ENCODE data around the gene CDX2.
"Not testable (repeated sequence)": the region's sequence is repeated elsewhere in the genome, so short reads cannot be mapped to it uniquely, and the experiment has no call there.

CDX2 gene, protein sequence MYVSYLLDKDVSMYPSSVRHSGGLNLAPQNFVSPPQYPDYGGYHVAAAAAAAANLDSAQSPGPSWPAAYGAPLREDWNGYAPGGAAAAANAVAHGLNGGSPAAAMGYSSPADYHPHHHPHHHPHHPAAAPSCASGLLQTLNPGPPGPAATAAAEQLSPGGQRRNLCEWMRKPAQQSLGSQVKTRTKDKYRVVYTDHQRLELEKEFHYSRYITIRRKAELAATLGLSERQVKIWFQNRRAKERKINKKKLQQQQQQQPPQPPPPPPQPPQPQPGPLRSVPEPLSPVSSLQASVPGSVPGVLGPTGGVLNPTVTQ

GRCh38 chr13:27969082-27969865, at the start of gene CDX2:
Gene CDX2 (minus strand): TSS chr13:27969315. CDS start chr13:27969006, 309 bp downstream.
- no peak for DNase-seq (ENCODE audit: low spot score)

GRCh38 chr13:28014301-28014700, 45.2 kb upstream of the CDX2 start:
- DNase-seq (ENCODE audit: low spot score), result no peak

DNA sequence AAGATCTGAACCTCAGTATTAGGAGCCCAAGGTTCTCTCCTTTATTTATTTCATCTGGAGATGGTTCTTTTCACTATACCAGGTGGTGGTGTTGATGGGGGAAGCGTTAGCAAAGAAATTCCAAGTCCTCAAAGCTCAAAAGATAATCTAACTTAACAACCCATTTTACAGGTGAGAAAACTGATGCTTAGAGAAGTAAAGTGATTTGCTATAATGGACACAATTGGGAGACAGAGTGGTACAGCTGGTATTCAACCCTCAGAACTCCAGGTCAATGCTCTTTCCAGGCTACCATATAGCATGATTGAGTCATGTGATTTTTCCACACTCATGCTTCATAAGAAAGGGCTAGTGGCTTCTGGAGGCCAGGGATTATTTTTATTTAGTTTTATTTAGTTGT, 44.4 kb upstream of the CDX2 start:
- no peak for DNase-seq (ENCODE audit: low spot score)

DNA sequence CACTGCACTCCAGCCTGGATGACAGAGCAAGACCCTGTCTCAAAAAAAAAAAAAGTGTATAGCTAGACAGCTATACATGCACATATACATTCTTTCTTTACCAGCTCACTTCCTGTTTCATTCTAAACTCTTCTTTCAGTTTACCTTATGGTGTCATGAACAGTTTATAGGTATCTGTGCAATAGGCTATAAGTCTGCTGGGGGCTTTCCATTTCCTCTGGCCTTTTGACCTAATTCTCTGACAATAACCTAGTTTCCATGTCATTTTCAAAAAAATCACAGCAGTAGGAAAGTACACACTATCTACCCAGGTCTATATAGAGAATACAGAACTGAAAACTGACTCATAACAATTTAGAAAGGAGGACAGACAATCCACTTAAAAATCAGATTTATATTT, 43.8 kb upstream of the CDX2 start:
- no peak for DNase-seq (ENCODE audit: low spot score)

GRCh38 chr13:28012383-28012782, 43.3 kb upstream of the CDX2 start:
- no peak for DNase-seq (ENCODE audit: low spot score)

GRCh38 chr13:28010046-28010445, 40.9 kb upstream of the CDX2 start:
- DNase-seq (ENCODE audit: low spot score), result no peak

DNA sequence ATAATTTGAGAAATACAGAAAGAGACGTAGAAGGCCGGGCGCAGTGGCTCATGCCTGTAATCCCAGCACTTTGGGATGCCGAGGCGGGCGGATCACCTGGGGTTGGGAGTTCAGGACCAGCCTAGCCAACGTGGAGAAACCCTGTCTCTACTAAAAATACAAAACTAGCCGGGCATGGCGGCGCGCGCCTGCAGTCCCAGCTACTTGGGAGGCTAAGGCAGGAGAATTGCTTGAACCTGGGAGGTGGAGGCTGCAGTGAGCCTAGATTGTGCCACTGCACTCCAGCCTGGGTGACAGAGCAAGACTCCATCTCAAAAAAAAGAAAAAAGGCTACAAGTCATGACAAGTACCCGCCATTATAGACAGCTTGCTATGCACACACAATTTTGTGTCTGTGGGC, 35.9 kb upstream of the CDX2 start:
- DNase-seq (ENCODE audit: low spot score), result not testable (repeated sequence)

DNA sequence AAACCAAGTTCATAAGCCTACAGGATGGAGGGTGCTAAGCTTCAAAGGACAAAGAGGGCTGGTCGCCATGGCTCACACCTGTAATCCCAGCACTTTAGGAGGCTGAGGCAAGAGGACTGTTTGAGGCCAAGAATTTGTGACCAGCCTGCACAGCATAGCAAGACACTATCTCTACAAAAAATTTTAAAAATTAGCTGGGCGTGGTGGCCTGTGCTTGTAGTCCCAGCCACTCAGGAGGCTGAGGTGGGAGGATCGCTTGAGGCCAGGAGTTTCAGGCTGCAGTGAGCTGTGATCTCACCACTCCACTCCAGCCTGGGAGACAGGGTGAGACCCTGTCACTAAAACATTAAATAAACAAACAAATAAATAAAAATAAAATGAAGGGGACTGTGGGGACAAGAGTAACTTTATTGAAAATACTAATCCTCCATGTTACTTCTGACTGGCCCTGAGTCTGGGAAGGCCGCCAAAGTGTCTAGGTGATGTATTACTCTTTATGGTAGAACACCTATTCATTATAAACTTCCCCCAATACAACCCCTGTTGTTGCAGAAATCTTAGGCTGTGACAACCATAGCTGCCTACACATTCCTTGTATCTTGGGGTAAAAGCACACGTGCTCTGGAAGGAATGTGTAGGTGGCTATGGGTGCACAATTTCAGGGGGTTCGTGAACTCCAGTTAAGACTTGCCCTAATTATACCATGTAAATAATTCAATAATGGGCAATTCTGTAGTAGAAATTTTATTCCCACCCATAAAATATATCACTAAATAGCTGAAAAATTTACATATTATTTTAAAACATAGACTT, 34.0 kb upstream of the CDX2 start:
- DNase-seq (ENCODE audit: low spot score), result no peak

- DNase-seq (ENCODE audit: low spot score), result no peak
Observed at GRCh38 chr13:28001837-28002473, 32.8 kb upstream of the CDX2 start.

- no peak for DNase-seq (ENCODE audit: low spot score)
Observed at GRCh38 chr13:28001049-28001448, 31.9 kb upstream of the CDX2 start.

- DNase-seq (ENCODE audit: low spot score), result no peak
Observed at GRCh38 chr13:28000567-28000966, 31.5 kb upstream of the CDX2 start.

GRCh38 chr13:27997904-27998522, 28.9 kb upstream of the CDX2 start:
- DNase-seq (ENCODE audit: low spot score), result no peak

DNA sequence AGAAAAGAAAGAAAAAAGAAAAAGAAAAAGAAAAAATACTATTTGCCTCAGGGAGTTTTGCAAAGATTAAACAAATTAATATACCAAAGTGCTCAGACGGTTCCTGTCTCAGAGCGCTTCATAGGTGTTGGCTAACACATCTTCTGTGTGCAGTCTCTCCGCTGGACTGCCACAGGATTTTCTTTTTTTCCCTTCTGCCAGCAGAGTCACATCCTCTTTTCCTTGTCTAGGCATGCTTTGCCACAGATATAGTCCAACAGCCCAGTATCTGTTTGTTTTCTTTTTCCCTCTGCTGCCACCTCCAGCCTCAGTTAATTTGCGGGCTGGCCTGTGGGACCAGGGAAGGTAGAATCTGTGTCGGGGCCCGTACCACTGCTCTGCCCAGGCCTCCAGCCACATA, 22.8 kb upstream of the CDX2 start:
- no peak for DNase-seq (ENCODE audit: low spot score)

DNA sequence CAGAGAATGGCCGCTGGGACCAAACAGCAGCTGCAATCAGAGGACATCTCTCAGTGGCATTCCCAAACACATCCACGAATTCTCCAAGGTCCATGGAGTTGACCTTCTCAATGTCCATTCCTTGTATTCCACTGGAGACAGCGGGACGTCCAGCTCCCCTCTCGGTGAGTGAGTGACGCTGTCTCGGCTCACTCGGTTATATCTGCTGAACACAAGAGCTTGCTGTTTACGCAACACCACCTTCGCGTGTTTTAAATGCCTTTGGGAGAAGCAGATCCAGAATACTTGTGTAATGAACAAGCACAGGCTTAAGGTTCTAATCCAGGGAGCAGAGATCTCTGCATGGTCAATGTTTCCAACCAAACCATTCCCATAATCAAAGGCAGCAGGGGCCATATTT, 19.4 kb upstream of the CDX2 start, which contains the start of gene URAD:
TSS of gene URAD (minus strand) at position 174 of the 400 bp plus-strand sequence. CDS start at position 118, 56 bp downstream.
- DNase-seq (ENCODE audit: low spot score), result no peak

GRCh38 chr13:27985600-27985999, 16.5 kb upstream of the CDX2 start:
- DNase-seq (ENCODE audit: low spot score), result no peak

DNA sequence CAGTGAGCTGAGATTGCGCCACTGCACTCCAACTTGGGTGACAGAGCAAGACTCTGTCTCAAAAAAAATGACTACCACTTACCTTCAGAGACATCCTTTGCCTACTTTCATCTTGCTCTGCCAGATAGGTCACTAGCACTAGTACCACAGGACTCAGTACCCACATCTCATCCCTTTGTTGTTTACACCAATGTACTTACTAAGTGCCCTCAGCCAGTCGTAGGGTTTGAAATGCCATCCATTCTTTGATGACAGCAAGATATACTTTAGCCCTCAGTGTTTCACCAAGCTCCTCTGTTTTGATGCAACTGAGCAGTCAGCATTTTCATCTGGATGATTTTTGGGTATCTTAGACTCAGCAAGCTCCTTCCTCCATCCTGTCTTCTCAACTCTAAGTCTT, 13.2 kb upstream of the CDX2 start:
- no peak for DNase-seq (ENCODE audit: low spot score)

- no peak for DNase-seq (ENCODE audit: low spot score)
Observed at GRCh38 chr13:27981006-27981708, 12.0 kb upstream of the CDX2 start.

GRCh38 chr13:27980280-27980998, 11.3 kb upstream of the CDX2 start:
- no peak for DNase-seq (ENCODE audit: low spot score)

- no peak for DNase-seq (ENCODE audit: low spot score)
Observed at GRCh38 chr13:27979765-27980279, 10.7 kb upstream of the CDX2 start.

Data from left forelimb (tissue), 1 donor.